ENCODE measurements around the gene MINAR1. TPM values are rescaled to one million over a fixed set of nuclear protein-coding genes. Genes with fewer than 3 reads are reported as not detected.

The MINAR1 gene
- total RNA-seq, 1 experiment from 2014 or later: 0.22 TPM

DNA sequence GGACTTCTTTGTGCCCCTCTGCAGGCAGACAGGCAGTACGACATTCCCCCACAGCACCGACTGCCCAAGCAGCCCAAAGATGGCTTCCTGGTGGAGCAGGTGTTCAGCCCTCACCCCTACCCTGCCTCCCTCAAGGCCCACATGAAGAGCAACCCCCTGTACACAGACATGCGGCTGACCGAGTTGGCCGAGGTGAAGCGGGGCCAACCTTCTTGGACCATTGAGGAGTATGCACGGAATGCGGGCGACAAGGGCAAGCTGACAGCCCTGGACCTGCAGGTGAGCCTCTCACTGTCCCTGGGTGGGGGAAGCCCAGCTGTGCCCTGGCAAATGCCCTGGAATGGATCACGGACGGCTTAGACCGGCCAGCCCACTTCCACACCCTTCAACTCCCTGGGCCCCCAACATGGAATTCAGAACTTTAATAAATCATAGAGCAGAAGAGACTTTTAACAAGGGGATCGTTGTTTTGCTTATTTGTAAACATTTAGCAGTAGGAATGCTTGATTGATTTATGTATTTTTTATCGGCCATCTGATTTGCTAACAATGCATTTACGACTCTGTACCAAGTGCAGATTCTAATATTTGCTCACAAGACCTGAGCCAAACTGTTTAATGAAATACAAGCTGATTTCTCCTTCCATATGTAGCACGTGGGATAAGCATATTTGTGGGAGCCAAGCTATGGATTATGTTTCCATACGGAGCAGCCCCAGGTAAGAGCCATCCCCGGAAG is 31.1 kb downstream of the MINAR1 start:
- intact Hi-C loops (cut with micrococcal nuclease): no loop called here
- BruUV-seq (replicated peaks): no TSS peak

DNA sequence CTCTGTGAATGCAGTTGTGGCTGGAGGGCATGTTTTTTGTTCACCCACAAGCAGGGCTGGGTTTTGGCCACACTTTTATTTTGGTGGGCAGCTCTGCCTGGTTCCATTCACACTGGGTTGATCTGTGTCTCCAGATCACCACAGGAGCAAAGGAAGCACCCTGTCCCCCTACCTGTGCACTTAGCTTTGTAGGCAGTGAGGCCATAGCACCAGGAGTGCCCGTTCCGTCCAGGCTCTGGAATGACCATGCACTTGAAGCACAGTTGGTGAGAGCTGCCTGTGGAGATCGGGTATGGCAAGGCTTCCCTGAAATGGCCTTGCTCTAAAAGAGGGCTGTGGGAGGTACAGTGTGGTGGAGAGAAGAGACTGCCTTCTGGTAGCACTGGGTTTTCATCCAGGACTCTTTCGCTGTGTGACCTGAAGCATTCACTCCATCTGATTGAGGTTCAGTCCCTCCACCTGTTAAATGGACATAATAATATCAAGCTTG is 31.7 kb downstream of the MINAR1 start:
- H2AFZ ChIP-seq (ENCODE audit: low read length): no peak overlapping the region
- no peaks in the 10 kb centered on the region for H3K79me2 ChIP-seq (ENCODE audit: low read length)
- TF ChIP-seq EZH2 (IDR thresholded peaks at IDR 0.05; ENCODE audit: low read length, unreplicated experiment) (no peak), EZH2phosphoT487 (IDR thresholded peaks at IDR 0.05; ENCODE audit: borderline replicate concordance, low read length) (no peak)
- TF ChIP-seq, protein P1, sequence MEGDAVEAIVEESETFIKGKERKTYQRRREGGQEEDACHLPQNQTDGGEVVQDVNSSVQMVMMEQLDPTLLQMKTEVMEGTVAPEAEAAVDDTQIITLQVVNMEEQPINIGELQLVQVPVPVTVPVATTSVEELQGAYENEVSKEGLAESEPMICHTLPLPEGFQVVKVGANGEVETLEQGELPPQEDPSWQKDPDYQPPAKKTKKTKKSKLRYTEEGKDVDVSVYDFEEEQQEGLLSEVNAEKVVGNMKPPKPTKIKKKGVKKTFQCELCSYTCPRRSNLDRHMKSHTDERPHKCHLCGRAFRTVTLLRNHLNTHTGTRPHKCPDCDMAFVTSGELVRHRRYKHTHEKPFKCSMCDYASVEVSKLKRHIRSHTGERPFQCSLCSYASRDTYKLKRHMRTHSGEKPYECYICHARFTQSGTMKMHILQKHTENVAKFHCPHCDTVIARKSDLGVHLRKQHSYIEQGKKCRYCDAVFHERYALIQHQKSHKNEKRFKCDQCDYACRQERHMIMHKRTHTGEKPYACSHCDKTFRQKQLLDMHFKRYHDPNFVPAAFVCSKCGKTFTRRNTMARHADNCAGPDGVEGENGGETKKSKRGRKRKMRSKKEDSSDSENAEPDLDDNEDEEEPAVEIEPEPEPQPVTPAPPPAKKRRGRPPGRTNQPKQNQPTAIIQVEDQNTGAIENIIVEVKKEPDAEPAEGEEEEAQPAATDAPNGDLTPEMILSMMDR (conservative IDR thresholded peaks at IDR 0.05; ENCODE audit: low read depth, low read length): no peak
- H3K4me1 ChIP-seq (ENCODE audit: insufficient read depth, low read length): no peaks in the 10 kb centered on the region
- H3K9me3 ChIP-seq (ENCODE audit: low read length): no peaks in the 10 kb centered on the region
- ChIA-PET CTCF (no interaction called here), POLR2A (ENCODE audit: unreplicated experiment) (no interaction called here)
- H3K27ac ChIP-seq (ENCODE audit: low read length): no peak overlapping the region
- H3F3A ChIP-seq (ENCODE audit: low read length, unreplicated experiment): no peaks in the 10 kb centered on the region
- H4K20me1 ChIP-seq (ENCODE audit: low read length): no peaks in the 10 kb centered on the region
- H3K9me2 ChIP-seq (replicated peaks; ENCODE audit: low read length): no peaks in the 10 kb centered on the region
- H3K4me3 ChIP-seq (ENCODE audit: low read length): no peak overlapping the region
- no peak overlapping the region for H3K4me2 ChIP-seq (ENCODE audit: low read length)
- intact Hi-C loops (cut with micrococcal nuclease): no loop called here
- BruUV-seq (replicated peaks): no TSS peak
- no peak overlapping the region for H3K9ac ChIP-seq (ENCODE audit: low read length)
- no peak for DNase-seq
- no peaks in the 10 kb centered on the region for H3K36me3 ChIP-seq (ENCODE audit: low read depth, low read length)
- no peak for ATAC-seq
- no peaks in the 10 kb centered on the region for H3K27me3 ChIP-seq (ENCODE audit: low read length)

More for the DNA sequence above, 31.1 kb downstream of the MINAR1 start:
- Histone ChIP-seq H2AFZ (ENCODE audit: low read length) (no peak overlapping the region), H3K27ac (ENCODE audit: low read length) (no peak overlapping the region), H3K36me3 (ENCODE audit: low read depth, low read length) (no peaks in the 10 kb centered on the region), H3K9ac (ENCODE audit: low read length) (no peak overlapping the region), H3K4me1 (ENCODE audit: insufficient read depth, low read length) (no peaks in the 10 kb centered on the region), H3K27me3 (ENCODE audit: low read length) (no peaks in the 10 kb centered on the region), H3K79me2 (ENCODE audit: low read length) (no peaks in the 10 kb centered on the region), H3K4me2 (ENCODE audit: low read length) (no peak overlapping the region), H3F3A (ENCODE audit: low read length, unreplicated experiment) (no peaks in the 10 kb centered on the region), H4K20me1 (ENCODE audit: low read length) (no peaks in the 10 kb centered on the region), H3K9me2 (replicated peaks; ENCODE audit: low read length) (no peaks in the 10 kb centered on the region), H3K9me3 (ENCODE audit: low read length) (no peaks in the 10 kb centered on the region), H3K4me3 (ENCODE audit: low read length) (no peak overlapping the region)
- ATAC-seq: no peak
- CTCF ChIA-PET: no interaction called here
- TF ChIP-seq, protein P1 (conservative IDR thresholded peaks at IDR 0.05; ENCODE audit: low read depth, low read length): no peak
- no peak for TF ChIP-seq EZH2phosphoT487 (IDR thresholded peaks at IDR 0.05; ENCODE audit: borderline replicate concordance, low read length)
- no peak for TF ChIP-seq EZH2 (IDR thresholded peaks at IDR 0.05; ENCODE audit: low read length, unreplicated experiment)
- POLR2A ChIA-PET (ENCODE audit: unreplicated experiment): no interaction called here
- DNase-seq: no peak

DNA sequence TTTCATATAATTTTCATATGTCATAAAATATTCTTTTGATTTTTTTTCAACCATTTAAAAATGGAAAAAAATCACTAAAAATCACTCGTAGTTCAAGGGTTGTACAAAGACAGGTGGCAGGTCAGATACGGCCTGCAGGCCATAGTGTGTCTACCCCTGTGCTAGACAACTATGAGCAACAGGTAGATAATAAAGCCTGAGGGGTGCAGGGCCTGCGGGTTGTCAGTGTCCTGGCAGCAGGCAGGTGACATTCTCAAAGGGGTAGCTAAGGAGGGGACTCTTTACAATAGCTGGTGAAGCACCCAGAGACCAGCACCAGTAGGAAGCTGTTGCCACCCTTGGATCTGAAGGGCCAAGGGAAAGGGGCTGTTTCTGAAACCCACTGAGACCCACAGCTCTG is 34.4 kb downstream of the MINAR1 start:
- H3K4me2 ChIP-seq (ENCODE audit: low read length): no peak overlapping the region
- no peaks in the 10 kb centered on the region for H3K36me3 ChIP-seq (ENCODE audit: low read depth, low read length)
- H3K4me1 ChIP-seq (ENCODE audit: insufficient read depth, low read length): no peaks in the 10 kb centered on the region
- no peak overlapping the region for H3K9ac ChIP-seq (ENCODE audit: low read length)
- no peaks in the 10 kb centered on the region for H3K79me2 ChIP-seq (ENCODE audit: low read length)
- ATAC-seq (no peak), DNase-seq (no peak)
- intact Hi-C loops (cut with micrococcal nuclease): no loop called here
- H3K4me3 ChIP-seq (ENCODE audit: low read length): no peak overlapping the region
- no peak overlapping the region for H2AFZ ChIP-seq (ENCODE audit: low read length)
- no peak overlapping the region for H3K27ac ChIP-seq (ENCODE audit: low read length)
- ChIA-PET CTCF (no interaction called here), POLR2A (ENCODE audit: unreplicated experiment) (no interaction called here)
- H4K20me1 ChIP-seq (ENCODE audit: low read length): no peaks in the 10 kb centered on the region
- BruUV-seq (replicated peaks): no TSS peak
- no peaks in the 10 kb centered on the region for H3F3A ChIP-seq (ENCODE audit: low read length, unreplicated experiment)
- no peaks in the 10 kb centered on the region for H3K9me3 ChIP-seq (ENCODE audit: low read length)
- H3K9me2 ChIP-seq (replicated peaks; ENCODE audit: low read length): no peaks in the 10 kb centered on the region
- TF ChIP-seq EZH2phosphoT487 (IDR thresholded peaks at IDR 0.05; ENCODE audit: borderline replicate concordance, low read length): no peak
- TF ChIP-seq, protein P1 (conservative IDR thresholded peaks at IDR 0.05; ENCODE audit: low read depth, low read length): no peak
- TF ChIP-seq EZH2 (IDR thresholded peaks at IDR 0.05; ENCODE audit: low read length, unreplicated experiment): no peak
- no peaks in the 10 kb centered on the region for H3K27me3 ChIP-seq (ENCODE audit: low read length)

Measured in PC-3 (cell line).